HCT116 (cell line): ENCODE measurements around the gene PSMA3. TPM values are rescaled to one million over a fixed set of nuclear protein-coding genes. Genes with fewer than 3 reads are reported as not detected.
A peak's percentile ranks its signal among the peaks of the same experiment; 100 is the strongest.

Source experiments
- ATAC-seq: fragments of 200-7000 bp; cut with Tn5 transposase; 2 replicates; pipeline ENCODE4 v1.9.1; 2020; ENCODE audit warnings: mild to moderate bottlenecking, moderate library complexity
- BruUV-seq: library from RNA; stranded (reverse); fragments of 400-500 nt; replicated peaks from 2 replicates; lab custom pipeline; 2021; lab: Mats Ljungman, UMichigan
- CTCF ChIA-PET: fragments of 300-600 bp; sonication (Branson Sonifier 250); formaldehyde crosslinking; loops from one replicate; lab custom pipeline; 2021; ENCODE audit warnings: antibody characterized with exemption; lab: Charles Lee
- POLR2A ChIA-PET: fragments of 300-600, 350-600 bp; sonication (Branson Sonifier 250); formaldehyde crosslinking; loops from one replicate; lab custom pipeline; 2021; ENCODE audit warnings: antibody characterized with exemption; lab: Charles Lee
- RAD21 ChIA-PET, 2 experiments: fragments of 300-600 bp; sonication (Branson Sonifier 250); formaldehyde crosslinking; loops; one replicate each; lab custom pipeline; 2023; ENCODE audit warnings: low total read pairs in 2 of 2; ENCODE audit not compliant: uncharacterized antibody in 2 of 2, unreplicated experiment in 2 of 2, low non-redundant PET in 1 of 2; lab: Charles Lee
- DNase-seq: peaks from one replicate; pipeline ENCODE4 v3.0.0-alpha.2; 2010; ENCODE audit warnings: low read depth, low spot score
- H2AFZ ChIP-seq: fragments of 200-600 bp; shearing (Covaris generic), sonication (generic); 2 replicates; pipeline ENCODE4 v1.6.1; 2017; ENCODE audit warnings: low read depth, mixed run types, mixed read lengths, antibody characterized with exemption, low read length; ENCODE audit not compliant: poor library complexity, severe bottlenecking
- H3K27ac ChIP-seq: 2 replicates; pipeline ENCODE4 v1.5.1; 2012; ENCODE audit warnings: low read depth, low read length
- H3K27me3 ChIP-seq: fragments of 200-600 bp; sonication (generic); 2 replicates; pipeline ENCODE4 v1.6.1; 2016; ENCODE audit warnings: mixed run types, low read length, mixed read lengths; ENCODE audit not compliant: insufficient read depth
- H3K36me3 ChIP-seq, 2 experiments: fragments of 200-500 bp in 1 of 2; fragments of 200-600 bp in 1 of 2; sonication (Bioruptor generic) in 1 of 2; sonication (generic) in 1 of 2; 2 replicates each; pipeline versions ENCODE4 v1.5.1 to v1.6.1; 2014 to 2016; ENCODE audit warnings: low read length in 2 of 2, inconsistent platforms in 1 of 2, mixed read lengths in 1 of 2, mixed run types in 1 of 2; ENCODE audit not compliant: insufficient read depth in 2 of 2, control insufficient read depth in 1 of 2
- H3K4me1 ChIP-seq, 2 experiments: fragments of 200-600 bp in 1 of 2; sonication (generic) in 1 of 2; 2 replicates each; pipeline versions ENCODE4 v1.5.1 to v1.6.1; 2012 to 2017; ENCODE audit warnings: low read length in 2 of 2, inconsistent platforms in 1 of 2, mild to moderate bottlenecking in 1 of 2, mixed read lengths in 1 of 2, mixed run types in 1 of 2, moderate library complexity in 1 of 2; ENCODE audit not compliant: insufficient read depth in 2 of 2, control insufficient read depth in 1 of 2
- H3K4me2 ChIP-seq: fragments of 200-600 bp; sonication (generic); 2 replicates; pipeline ENCODE4 v1.6.1; 2017; ENCODE audit warnings: mixed run types, low read length, mixed read lengths
- H3K4me3 ChIP-seq, 2 experiments: fragments of 200-600 bp in 1 of 2; sonication (generic) in 1 of 2; replicated peaks in 1 of 2; 2 replicates each; pipeline ENCODE4 v1.5.1; 2011 to 2016; ENCODE audit warnings: low read length in 2 of 2, control low read depth in 1 of 2, low read depth in 1 of 2, mild to moderate bottlenecking in 1 of 2, mixed read lengths in 1 of 2, mixed run types in 1 of 2
- H3K79me2 ChIP-seq: fragments of 200-600 bp; sonication (generic); 2 replicates; pipeline ENCODE4 v1.6.1; 2017; ENCODE audit warnings: mild to moderate bottlenecking, mixed run types, low read length, moderate library complexity, mixed read lengths; ENCODE audit not compliant: insufficient read depth
- H3K9ac ChIP-seq: fragments of 200-600 bp; sonication (generic); 2 replicates; pipeline ENCODE4 v1.6.1; 2016; ENCODE audit warnings: low read length, mixed read lengths
- H3K9me2 ChIP-seq: fragments of 200-600 bp; sonication (generic), shearing (Covaris generic); 2 replicates; pipeline ENCODE4 v1.6.1; 2017; ENCODE audit warnings: mixed run types, mild to moderate bottlenecking, moderate library complexity; ENCODE audit not compliant: insufficient read depth
- H3K9me3 ChIP-seq, 2 experiments: fragments of 200-500 bp in 1 of 2; fragments of 200-600 bp in 1 of 2; sonication (Bioruptor generic) in 1 of 2; sonication (generic) in 1 of 2; 2 replicates each; pipeline ENCODE4 v1.6.1; 2014 to 2017; ENCODE audit warnings: low read length in 2 of 2, mixed read lengths in 2 of 2, inconsistent platforms in 1 of 2, low read depth in 1 of 2, mild to moderate bottlenecking in 1 of 2, mixed run types in 1 of 2, moderate library complexity in 1 of 2; ENCODE audit not compliant: control insufficient read depth in 1 of 2, insufficient read depth in 1 of 2
- H4K20me1 ChIP-seq: fragments of 200-600 bp; sonication (generic), shearing (Covaris generic); 2 replicates; pipeline ENCODE4 v1.6.1; 2017; ENCODE audit warnings: mixed run types, mild to moderate bottlenecking, moderate library complexity; ENCODE audit not compliant: insufficient read depth
- ATF3 ChIP-seq: IDR thresholded peaks from 2 replicates; pipeline ENCODE4 v1.6.1; 2012
- CEBPB ChIP-seq: IDR thresholded peaks from 2 replicates; pipeline ENCODE4 v1.6.1; 2012; ENCODE audit warnings: low read depth
- EGR1 ChIP-seq: IDR thresholded peaks from 2 replicates; pipeline ENCODE4 v1.6.1; 2012; ENCODE audit warnings: low read depth
- ELF1 ChIP-seq: IDR thresholded peaks from 2 replicates; pipeline ENCODE4 v1.6.1; 2012; ENCODE audit warnings: low read depth, borderline replicate concordance
- EZH2phosphoT487 ChIP-seq: fragments of 200-600 bp; IDR thresholded peaks from 2 replicates; pipeline ENCODE4 v1.6.1; 2018; ENCODE audit warnings: antibody characterized with exemption, borderline replicate concordance
- JUND ChIP-seq: IDR thresholded peaks from 2 replicates; pipeline ENCODE4 v1.6.1; 2012
- MAX ChIP-seq: IDR thresholded peaks from 2 replicates; pipeline ENCODE4 v1.6.1; 2012
- POLR2A ChIP-seq: IDR thresholded peaks from 2 replicates; pipeline ENCODE4 v1.7.0; 2011; ENCODE audit warnings: borderline replicate concordance; ENCODE audit not compliant: insufficient read depth, insufficient read length; ENCODE audit errors: extremely low read depth
- RAD21 ChIP-seq: IDR thresholded peaks from 2 replicates; pipeline ENCODE4 v1.6.1; 2012; ENCODE audit warnings: low read depth, mild to moderate bottlenecking
- ZBTB33 ChIP-seq: IDR thresholded peaks from 2 replicates; pipeline ENCODE4 v1.6.1; 2011; ENCODE audit warnings: mild to moderate bottlenecking, low read length, moderate library complexity; ENCODE audit not compliant: insufficient replicate concordance; ENCODE audit errors: extremely low read depth
- intact Hi-C: fragments of 100-400 bp; cut with micrococcal nuclease; formaldehyde crosslinking; loops from 2 replicates; pipeline ENCODE4 v1.10.0; 2022
- total RNA-seq: library from RNA; stranded (reverse); gene quantifications from one replicate; pipeline ENCODE4 v1.2.1, GENCODE V29; 2021; ENCODE audit not compliant: unreplicated experiment

The PSMA3 gene
- total RNA-seq, 1 experiment from 2014 or later, result 267 TPM

- ATAC-seq, result no peak
- no TSS peak for BruUV-seq
- intact Hi-C loops, result no loop called here
- CTCF ChIA-PET, result no interaction called here
- peak overlapping the region; percentile 83 to 84 for H3K4me3 ChIP-seq
- POLR2A ChIA-PET, result no interaction called here
- H3K4me1 ChIP-seq, result peaks cover 12 to 13% of the 10 kb centered on the region in 2 experiments
- no peaks in the 10 kb centered on the region for H3K9me3 ChIP-seq
- no peak for DNase-seq
- H3K9ac ChIP-seq, result peak overlapping the region; percentile 82
- H3K27ac ChIP-seq, result peak overlapping the region; percentile 83; the same call in 1 of the 2 replicates
- RAD21 ChIA-PET, result no interaction called here
- peaks cover 15 to 23% of the 10 kb centered on the region in 2 experiments; a peak in 3 of 4 replicates for H3K36me3 ChIP-seq
- H2AFZ ChIP-seq, result no peak overlapping the region
- no peak for TF ChIP-seq POLR2A
- no peak for TF ChIP-seq CEBPB
- TF ChIP-seq MAX, result no peak
- no peak for TF ChIP-seq JUND
- TF ChIP-seq ZBTB33, result no peak
- no peak for TF ChIP-seq RAD21
- no peak for TF ChIP-seq ATF3
- TF ChIP-seq ELF1, result no peak
- no peak for TF ChIP-seq EGR1
- TF ChIP-seq EZH2phosphoT487, result no peak
- TF ChIP-seq, all 23 proteins: peak for 0
- 0 out of 2 replicates have a peak, but pooled peaks cover 11% of the 10 kb centered on the region for H4K20me1 ChIP-seq
- H3K4me2 ChIP-seq, result peak overlapping the region; percentile 92
- H3K9me2 ChIP-seq, result no peaks in the 10 kb centered on the region
- H3K27me3 ChIP-seq, result no peaks in the 10 kb centered on the region
- H3K79me2 ChIP-seq, result peaks cover 65% of the 10 kb centered on the region
These were observed 52.1 kb downstream of the PSMA3 start for GRCh38 chr14:58296726-58297125.
